ENCODE measurements around the gene FOSL2. TPM values are rescaled to one million over a fixed set of nuclear protein-coding genes. Genes with fewer than 3 reads are reported as not detected.
A peak's percentile ranks its signal among the peaks of the same experiment; 100 is the strongest.

FOSL2 gene
- total RNA-seq, 1 donor from 2014 or later = 213 TPM

GRCh38 chr2:28348921-28349320, 43.7 kb upstream of the FOSL2 start:
- Histone ChIP-seq H3K4me3 (no peak overlapping the region), H3K27ac (peak overlapping the region; percentile 60), H3K36me3 (no peaks in the 10 kb centered on the region), H3K9me3 (no peaks in the 10 kb centered on the region), H3K27me3 (no peaks in the 10 kb centered on the region), H3K4me1 (peaks cover 60% of the 10 kb centered on the region)
- TF ChIP-seq POLR2AphosphoS5 (IDR thresholded peaks at IDR 0.05; ENCODE audit: insufficient read depth in 1 of 2, low read depth in 1 of 2) (no peak), POLR2A (IDR thresholded peaks at IDR 0.05) (no peak), CTCF (IDR thresholded peaks at IDR 0.05) (no peak)
- no peak for DNase-seq (ENCODE audit: extremely low spot score in 2 of 2)
- intact Hi-C loops (cut with DNase I) = loop anchor here (10.0 kb wide), 1 partner anchor 2004 kb away; the partner anchor contains the start of genes ADGRF3 and SELENOI

- DNase-seq (ENCODE audit: extremely low spot score in 2 of 2) = no peak
- TF ChIP-seq CTCF (IDR thresholded peaks at IDR 0.05) = no peak
- no peak for TF ChIP-seq POLR2AphosphoS5 (IDR thresholded peaks at IDR 0.05; ENCODE audit: insufficient read depth in 1 of 2, low read depth in 1 of 2)
- TF ChIP-seq POLR2A (IDR thresholded peaks at IDR 0.05) = no peak
- Histone ChIP-seq H3K9me3 (no peaks in the 10 kb centered on the region), H3K4me3 (no peak overlapping the region), H3K36me3 (no peaks in the 10 kb centered on the region), H3K27ac (no peak overlapping the region), H3K4me1 (peaks cover 53% of the 10 kb centered on the region), H3K27me3 (no peaks in the 10 kb centered on the region)
- intact Hi-C loops (cut with DNase I) = loop anchor here (10.0 kb wide), 1 partner anchor 2005 kb away; the partner anchor contains the start of genes ADGRF3 and SELENOI
Measured at GRCh38 chr2:28349546-28350165, 43.0 kb upstream of the FOSL2 start.

DNA sequence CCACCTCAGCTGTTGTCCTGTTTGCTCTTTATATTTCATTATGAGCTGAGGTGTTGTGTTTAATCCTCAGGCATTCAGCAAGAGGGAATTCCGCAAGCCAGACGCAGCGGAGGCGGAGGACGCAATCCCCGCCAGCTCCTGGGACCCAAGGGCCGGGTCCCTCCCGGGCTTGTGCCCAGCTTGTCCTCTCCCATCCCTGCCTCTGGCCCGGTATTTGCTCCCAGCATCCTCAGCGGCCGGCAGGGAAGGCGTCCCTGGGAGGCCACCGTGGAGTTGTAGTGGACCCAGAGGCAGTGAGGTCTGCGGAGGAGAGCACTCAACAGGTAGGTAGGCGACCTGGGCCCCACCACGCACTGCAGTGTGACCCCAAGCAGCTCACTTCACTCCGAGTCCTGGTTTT, 42.5 kb upstream of the FOSL2 start:
- H3K36me3 ChIP-seq = no peaks in the 10 kb centered on the region
- H3K4me1 ChIP-seq = peaks cover 51% of the 10 kb centered on the region
- no peak for DNase-seq (ENCODE audit: extremely low spot score in 2 of 2)
- intact Hi-C loops (cut with DNase I) = no loop called here
- no peaks in the 10 kb centered on the region for H3K9me3 ChIP-seq
- no peak for TF ChIP-seq POLR2AphosphoS5 (IDR thresholded peaks at IDR 0.05; ENCODE audit: insufficient read depth in 1 of 2, low read depth in 1 of 2)
- TF ChIP-seq POLR2A (IDR thresholded peaks at IDR 0.05) = no peak
- TF ChIP-seq CTCF (IDR thresholded peaks at IDR 0.05) = no peak
- H3K27me3 ChIP-seq = no peaks in the 10 kb centered on the region
- H3K27ac ChIP-seq = no peak overlapping the region
- H3K4me3 ChIP-seq = no peak overlapping the region

DNA sequence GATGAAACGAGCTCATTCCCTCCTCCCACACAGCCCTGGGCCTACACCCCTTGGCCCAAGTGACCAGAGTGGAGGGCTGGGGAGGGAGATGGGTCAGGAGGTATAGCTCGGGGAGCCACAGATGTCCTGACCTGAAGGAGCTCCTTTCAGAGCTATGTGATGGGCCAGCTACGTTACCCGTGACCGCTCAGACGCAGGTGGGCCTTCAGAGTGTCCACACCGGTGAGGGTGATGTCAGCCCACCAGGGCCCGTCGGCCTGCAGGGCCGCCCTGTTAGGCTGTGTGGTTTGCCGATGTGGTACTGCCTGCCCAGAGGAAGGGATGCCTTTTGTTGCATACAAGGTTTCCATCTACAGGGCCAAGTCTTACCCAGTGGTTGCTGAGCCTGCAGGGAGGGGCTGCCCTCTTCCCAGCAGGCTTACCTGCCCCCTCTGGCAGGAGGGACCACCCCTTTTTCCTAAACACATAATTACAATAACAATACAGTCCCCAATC, 41.8 kb upstream of the FOSL2 start:
- TF ChIP-seq POLR2AphosphoS5 (IDR thresholded peaks at IDR 0.05; ENCODE audit: insufficient read depth in 1 of 2, low read depth in 1 of 2) = no peak
- TF ChIP-seq POLR2A (IDR thresholded peaks at IDR 0.05) = no peak
- no peak for TF ChIP-seq CTCF (IDR thresholded peaks at IDR 0.05)
- no peak overlapping the region for H3K4me3 ChIP-seq
- no peaks in the 10 kb centered on the region for H3K36me3 ChIP-seq
- no peak for DNase-seq (ENCODE audit: extremely low spot score in 2 of 2)
- no peak overlapping the region for H3K27ac ChIP-seq
- no peaks in the 10 kb centered on the region for H3K27me3 ChIP-seq
- intact Hi-C loops (cut with DNase I) = no loop called here
- no peaks in the 10 kb centered on the region for H3K9me3 ChIP-seq
- H3K4me1 ChIP-seq = peaks cover 51% of the 10 kb centered on the region

DNA sequence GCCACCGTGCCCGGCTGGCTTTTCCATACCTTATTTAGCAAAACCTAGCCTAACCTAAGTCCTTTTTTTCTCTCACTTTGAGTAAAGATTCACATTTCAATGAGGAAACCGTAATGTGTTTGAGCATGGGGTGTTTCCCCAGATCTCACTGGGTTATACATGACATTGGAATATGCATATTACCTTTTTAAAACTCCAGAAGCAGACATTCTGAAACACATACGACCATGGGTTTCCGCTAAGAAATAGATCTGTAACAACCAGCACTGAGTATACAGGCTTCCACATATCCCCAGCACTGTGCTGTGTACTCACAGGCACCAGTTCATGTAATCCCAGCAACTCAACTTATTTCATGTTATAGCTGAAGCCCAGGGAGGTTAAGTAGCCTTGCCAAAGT, 41.0 kb upstream of the FOSL2 start:
- no peaks in the 10 kb centered on the region for H3K9me3 ChIP-seq
- peak overlapping the region; percentile 70 for H3K27ac ChIP-seq
- peaks cover 52% of the 10 kb centered on the region for H3K4me1 ChIP-seq
- DNase-seq (ENCODE audit: extremely low spot score in 2 of 2) = no peak
- TF ChIP-seq POLR2A (IDR thresholded peaks at IDR 0.05) (no peak), CTCF (IDR thresholded peaks at IDR 0.05) (no peak)
- no peaks in the 10 kb centered on the region for H3K36me3 ChIP-seq
- no peaks in the 10 kb centered on the region for H3K27me3 ChIP-seq
- H3K4me3 ChIP-seq = no peak overlapping the region
- intact Hi-C loops (cut with DNase I) = no loop called here

All from vagina (tissue), 2 donors.